DMS 273 (cell line): Measurements from ENCODE around the gene ARID1B.
A peak's percentile ranks its signal among the peaks of the same experiment; 100 is the strongest.

Experiments
- DNase-seq: peaks from one replicate; lab custom pipeline; 2025; ENCODE audit not compliant: unreplicated experiment; lab: John Stamatoyannopoulos, UW

ARID1B gene

DNA sequence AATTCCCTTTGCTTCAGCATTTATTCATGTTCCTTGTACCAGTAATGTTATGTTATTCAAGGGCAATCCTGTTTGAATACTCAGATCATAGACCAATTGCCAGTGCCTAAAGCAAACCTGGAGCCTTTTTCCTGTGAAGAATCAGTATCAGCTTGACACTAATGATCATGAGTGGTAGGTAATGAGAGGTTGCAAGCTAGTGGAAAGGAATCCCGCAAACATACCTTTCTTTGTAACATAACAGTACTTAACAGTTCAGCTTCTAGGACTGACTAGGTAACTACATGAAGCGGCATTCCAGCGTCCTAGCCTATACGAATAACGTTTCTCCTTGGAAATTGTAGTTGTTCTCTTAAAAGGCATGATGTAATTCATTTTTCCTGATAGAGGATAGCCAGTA is 292.4 kb downstream of the ARID1B start:
- no peak for DNase-seq

DNA sequence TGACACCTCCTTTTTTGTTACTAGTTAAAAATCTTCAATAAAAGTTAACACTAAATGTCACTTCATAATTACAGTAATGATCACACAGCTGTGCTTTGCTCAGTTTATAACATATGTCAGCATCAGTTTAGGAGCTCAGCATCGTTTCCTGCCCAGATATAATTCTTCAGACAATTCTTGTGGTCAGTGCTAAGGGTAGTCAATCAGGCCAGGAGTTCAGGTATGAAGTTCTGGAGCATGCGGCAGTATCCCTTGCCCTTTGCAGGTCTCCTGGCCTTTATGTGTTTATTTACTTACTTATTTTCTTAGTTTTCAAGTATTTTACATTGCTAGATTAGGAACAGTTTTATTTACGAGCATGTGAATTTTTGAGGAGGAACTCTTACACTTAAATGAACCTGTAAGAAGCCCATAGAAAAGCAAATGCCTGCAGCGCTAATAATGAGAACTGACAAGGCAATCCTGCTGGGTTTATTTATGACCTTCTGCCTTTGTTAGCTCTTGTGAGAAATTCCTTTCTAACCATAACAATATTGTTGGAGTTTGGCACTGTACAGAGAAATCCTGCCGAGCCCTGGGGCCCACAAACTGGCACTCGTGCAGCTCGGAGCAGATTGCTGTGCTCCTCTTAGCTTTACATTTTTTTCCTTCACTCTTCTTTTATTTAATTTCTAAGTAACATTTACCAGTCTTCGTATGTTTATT is 293.4 kb downstream of the ARID1B start:
- DNase-seq, result peak; percentile 15

DNA sequence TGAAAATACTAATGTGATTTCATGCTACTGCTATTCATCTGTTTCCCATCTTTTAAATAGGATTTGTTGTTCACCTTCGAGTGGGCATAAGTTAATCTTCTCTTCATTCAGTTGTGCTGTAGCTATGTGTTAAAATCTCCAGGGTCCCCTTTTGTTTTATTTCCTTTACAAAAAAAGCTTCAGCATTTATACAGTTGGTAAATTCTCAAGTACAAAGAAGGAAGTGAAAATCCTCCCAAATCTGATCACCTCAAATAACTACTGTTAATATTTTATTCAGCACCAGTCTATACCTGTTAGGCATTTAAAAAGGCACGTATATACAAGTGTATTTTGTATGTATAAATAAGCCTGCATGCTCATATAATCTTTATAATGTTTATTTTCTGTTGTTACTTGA is 294.9 kb downstream of the ARID1B start:
- DNase-seq, result no peak

GRCh38 chr6:157073596-157073995 is 296.4 kb downstream of the ARID1B start:
- DNase-seq, result no peak

GRCh38 chr6:157074969-157075368 is 297.8 kb downstream of the ARID1B start:
- no peak for DNase-seq

DNA sequence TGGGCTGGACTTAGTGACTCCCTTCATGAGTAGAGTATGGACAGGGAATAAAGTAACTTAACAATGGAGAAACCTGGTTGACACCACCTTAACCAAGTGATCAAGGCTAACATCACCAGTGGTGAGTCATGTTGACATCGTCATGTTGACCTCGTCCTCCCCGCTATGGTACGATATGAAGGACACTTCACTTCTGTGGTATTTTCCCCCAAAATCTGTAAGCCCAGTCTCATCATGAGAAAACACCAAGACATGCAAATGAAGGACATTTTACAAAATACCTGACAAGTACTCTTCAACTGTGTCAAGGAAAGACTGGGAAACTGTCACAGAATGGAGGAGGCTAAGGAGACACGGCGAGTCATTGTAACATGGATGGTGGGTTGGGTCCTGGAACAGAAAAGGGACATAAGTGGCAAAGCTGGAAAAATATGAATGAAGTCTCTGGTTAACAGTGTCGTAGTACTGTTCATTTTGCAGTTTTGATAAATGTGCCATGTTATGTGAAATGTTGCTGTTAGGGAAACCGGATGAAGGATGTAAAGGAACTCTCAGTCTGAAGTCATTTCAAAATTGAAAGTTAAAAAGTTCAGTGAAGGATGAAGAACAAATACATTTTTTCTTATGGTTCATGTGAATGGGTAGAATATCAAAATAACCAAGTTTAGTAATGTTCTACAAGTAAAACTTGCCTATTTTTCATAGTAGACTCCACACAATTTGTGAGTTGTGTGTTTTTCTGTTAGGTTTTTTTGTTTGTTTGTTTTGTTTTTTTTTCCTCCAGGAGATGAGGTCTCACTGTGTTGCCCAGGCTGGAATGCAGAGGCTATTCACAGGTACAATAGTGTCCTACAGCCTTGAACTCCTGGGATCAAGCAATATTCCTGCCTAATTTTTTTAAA is 298.6 kb downstream of the ARID1B start:
- DNase-seq, result no peak

GRCh38 chr6:157076451-157076822 is 299.3 kb downstream of the ARID1B start:
- DNase-seq, result no peak

DNA sequence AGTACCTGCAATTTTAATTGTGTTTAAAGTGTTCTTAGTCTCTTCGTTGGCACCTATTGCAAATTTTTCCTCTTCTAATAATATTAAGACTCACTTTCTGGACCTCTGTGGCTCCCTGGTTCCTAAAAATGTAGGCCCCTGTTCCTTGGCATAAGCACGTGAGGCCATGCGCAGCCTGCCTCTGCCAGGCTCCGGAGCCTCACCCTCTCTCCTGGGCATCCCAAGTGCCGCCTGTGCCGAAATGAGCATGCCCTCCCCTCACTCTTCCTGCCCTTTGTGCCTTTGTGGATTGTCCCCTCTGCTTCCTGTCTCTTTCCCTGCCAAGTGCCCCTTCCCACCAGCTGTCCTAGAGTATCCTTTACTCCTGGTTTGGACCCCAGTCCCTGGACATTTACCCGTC is 300.1 kb downstream of the ARID1B start:
- no peak for DNase-seq

DNA sequence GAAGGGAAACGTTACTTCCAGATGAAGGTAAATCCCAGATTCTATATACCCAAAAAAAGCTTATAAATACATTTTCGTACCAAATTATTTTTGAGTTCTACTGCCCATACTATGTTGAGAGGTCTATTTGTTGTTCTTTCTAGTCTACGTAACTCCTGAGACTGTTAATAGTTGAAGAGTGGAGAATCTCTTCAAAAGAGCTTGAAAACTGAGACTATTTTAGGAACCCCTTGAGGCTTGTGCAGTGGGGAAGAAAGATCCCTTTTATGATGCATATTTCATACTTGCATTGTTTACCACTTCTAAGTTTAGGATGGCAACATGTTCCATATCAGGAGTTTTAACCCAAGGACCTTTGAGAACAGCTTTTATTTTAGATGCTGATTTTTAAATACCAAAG is 301.1 kb downstream of the ARID1B start:
- DNase-seq, result no peak

GRCh38 chr6:157079277-157079676 is 302.1 kb downstream of the ARID1B start:
- no peak for DNase-seq

DNA sequence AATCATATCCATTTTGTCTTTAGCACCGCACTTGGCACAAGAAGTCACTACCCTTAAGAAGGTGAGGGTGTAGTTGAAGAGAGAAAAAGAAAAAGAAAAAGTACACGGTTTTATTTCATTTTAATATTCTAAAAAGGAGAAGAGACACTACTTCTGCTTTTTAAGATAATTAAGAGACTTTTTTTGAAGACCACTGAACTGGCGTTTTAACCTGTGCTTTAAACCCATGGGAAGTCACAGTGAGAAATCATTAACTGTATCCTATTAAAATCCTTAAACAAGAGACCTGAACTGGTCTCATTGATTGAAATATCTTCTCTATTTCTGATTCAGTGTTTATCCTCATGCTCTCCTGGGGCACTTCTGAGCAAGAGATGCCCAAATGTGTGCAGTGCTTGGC is 302.6 kb downstream of the ARID1B start:
- DNase-seq, result no peak

DNA sequence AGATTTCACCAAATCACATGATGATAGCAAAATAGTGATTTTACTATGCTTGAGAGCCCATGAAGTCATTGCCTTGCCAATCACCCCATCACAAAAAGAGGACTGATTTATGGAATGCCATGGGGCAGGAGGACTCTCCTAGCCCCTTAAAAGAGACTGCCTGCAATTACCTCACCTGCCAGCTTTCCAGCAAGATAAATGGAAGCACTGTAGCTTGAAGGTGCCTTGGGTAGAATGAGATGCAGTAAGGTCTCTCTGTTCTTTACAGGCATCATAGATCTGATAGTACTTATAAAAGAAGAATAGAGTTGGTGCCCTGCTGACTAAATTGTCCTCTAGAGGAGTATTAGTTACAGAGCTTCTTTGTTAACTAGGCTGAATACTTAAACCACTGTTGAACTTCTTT is 303.8 kb downstream of the ARID1B start:
- DNase-seq, result no peak

GRCh38 chr6:157083343-157083742 is 306.2 kb downstream of the ARID1B start:
- DNase-seq, result no peak

GRCh38 chr6:157086632-157087031 is 309.5 kb downstream of the ARID1B start:
- no peak for DNase-seq

DNA sequence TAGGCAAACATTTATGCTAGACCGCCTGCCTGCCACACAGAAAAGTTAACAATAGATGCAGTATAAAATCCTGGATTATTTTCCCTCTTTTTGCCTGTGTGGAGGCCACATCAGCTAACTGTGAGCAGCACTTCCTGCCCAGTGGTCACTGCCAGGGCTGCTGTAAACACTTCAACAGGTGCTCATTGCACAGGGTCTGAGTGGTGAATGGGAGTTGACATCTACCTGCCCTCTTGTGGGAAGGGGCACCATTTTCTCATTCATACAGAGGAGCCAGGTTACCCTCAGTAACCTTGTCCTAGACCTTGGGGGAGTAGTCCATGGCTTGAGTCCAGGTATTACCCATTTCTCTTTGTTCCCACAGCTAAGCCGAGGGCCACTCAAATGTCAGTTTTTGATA is 310.8 kb downstream of the ARID1B start:
- DNase-seq, result no peak

- no peak for DNase-seq
These were observed 311.7 kb downstream of the ARID1B start for GRCh38 chr6:157088841-157089240.

DNA sequence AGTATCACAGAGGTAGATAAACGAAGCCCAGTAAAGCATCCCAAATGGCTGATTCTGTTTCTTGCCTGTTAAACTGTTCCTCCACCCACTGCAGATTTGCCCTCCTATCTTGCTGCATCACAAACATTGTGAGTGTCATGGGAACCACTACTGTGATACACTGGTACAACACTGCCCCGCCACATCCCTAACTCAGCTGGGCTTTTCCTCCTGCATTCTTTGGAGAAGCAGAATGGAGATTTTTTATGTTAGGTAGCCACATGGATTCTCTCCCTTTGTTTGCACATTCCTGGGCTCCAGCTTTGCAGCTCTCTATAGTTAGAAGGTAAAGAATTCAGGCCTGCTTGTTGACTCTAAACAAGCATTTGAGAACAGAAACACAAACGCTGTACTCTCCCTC is 312.1 kb downstream of the ARID1B start:
- no peak for DNase-seq

DNA sequence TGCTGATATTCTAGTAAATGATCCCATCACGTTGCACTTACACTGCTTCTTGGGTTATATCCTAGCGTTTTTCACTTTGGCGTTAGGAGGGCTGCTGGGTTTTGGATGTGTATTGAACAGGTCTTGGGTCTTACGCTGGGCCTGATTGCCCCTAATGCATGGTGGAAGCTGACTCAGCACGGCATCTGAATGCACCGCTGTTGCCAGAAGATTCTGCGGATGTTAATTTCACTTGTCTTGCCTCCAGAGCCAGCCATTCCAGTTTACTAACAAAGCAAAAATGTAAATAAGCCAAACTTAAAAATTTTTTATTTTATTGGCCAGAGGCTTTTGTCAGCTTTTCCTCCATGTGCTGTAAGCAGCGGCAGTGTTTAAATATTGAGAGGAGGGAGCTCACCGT is 312.7 kb downstream of the ARID1B start:
- no peak for DNase-seq

DNA sequence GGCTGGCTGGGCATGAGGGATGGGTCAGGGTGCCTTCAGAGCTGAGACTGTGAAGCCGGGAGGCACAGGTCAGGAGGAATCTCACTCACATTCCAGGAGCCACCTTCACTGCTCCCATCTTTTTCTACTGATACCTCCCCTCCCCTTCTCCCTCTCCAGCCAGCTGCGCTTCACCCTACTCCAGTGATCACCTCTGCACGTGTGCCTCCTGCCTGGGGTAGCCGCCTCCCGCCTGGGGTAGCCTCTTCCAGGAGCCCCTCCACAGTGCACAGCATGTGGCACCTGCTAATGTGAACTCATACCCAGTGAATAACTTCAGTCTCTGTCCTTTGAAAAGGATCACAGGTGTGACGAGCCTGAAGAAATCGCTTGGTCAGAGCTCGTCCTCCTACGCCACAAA is 313.6 kb downstream of the ARID1B start:
- DNase-seq, result no peak

GRCh38 chr6:157091243-157091642 is 314.1 kb downstream of the ARID1B start:
- no peak for DNase-seq

DNA sequence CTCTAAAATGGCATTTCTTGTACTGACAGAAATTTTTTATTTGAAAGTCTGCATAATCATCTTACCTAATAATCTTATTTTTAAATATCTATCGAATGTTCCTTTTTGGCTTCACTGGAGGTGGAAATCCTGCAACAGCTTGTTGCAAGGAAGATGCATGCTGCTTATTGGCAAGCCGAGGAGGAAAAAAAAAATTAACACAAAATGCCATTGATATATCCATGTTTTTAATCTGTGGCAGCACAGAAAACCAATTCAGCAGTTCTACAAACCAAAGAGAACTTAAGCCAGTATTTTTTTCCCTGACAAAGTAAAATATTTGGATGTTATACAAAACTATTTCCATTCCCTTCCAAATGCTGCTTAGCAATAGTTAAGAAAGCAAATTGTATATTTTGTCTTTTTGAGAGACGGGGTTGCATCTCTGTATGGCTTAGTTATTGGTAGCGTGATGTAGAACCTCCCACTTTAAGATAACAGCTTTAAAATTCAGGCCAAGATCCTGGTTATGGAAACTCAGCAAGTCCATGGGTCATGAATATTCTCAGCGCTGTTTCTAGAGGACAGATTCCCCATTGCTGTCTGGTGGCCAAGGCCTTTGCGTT is 314.8 kb downstream of the ARID1B start:
- no peak for DNase-seq

GRCh38 chr6:157092736-157093135 is 315.6 kb downstream of the ARID1B start:
- DNase-seq, result no peak
